Breast epithelium (tissue), 3 donors: ENCODE measurements around the gene PLXNA2.
A peak's percentile ranks its signal among the peaks of the same experiment; 100 is the strongest.

Source experiments
- POLR2A ChIP-seq: fragments of 450-650 bp; IDR thresholded peaks from one replicate; pipeline ENCODE4 v1.6.1; 2016; ENCODE audit warnings: antibody characterized with exemption, mild to moderate bottlenecking, moderate library complexity
- TF ChIP-seq, protein P1 (sequence below), 3 donors: fragments of 450-650 bp; IDR thresholded peaks; one replicate each; pipeline ENCODE4 v1.5.1; 2016 to 2017; ENCODE audit warnings: antibody characterized with exemption in 3 of 3, mild to moderate bottlenecking in 3 of 3, moderate library complexity in 3 of 3

DNA sequence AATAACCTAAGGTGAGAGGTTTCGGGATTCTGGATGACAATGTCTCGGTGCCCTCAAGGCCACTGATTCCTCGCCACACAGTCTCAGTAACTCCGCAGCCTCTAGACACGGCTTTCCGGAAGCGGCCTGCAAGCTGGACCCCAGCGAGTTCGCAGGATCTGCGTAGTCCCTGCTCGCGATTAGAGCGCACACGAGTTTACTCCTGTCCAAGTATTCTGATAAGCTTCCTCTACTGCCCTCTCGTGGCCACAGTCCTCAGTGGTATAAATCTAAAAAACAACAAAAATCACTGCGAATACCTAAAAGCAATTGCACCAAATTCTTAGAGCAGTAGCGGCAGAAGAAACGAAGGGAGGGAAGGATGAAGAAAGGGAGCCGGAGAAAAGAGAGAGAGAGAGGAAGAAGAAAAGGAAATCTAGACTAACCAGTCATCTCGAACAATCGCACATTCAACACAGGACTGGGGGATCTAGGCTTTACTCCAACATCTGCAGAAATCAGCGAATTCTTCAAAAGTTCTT is 1.1 kb upstream of the PLXNA2 start:
- TF ChIP-seq, protein P1, sequence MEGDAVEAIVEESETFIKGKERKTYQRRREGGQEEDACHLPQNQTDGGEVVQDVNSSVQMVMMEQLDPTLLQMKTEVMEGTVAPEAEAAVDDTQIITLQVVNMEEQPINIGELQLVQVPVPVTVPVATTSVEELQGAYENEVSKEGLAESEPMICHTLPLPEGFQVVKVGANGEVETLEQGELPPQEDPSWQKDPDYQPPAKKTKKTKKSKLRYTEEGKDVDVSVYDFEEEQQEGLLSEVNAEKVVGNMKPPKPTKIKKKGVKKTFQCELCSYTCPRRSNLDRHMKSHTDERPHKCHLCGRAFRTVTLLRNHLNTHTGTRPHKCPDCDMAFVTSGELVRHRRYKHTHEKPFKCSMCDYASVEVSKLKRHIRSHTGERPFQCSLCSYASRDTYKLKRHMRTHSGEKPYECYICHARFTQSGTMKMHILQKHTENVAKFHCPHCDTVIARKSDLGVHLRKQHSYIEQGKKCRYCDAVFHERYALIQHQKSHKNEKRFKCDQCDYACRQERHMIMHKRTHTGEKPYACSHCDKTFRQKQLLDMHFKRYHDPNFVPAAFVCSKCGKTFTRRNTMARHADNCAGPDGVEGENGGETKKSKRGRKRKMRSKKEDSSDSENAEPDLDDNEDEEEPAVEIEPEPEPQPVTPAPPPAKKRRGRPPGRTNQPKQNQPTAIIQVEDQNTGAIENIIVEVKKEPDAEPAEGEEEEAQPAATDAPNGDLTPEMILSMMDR (IDR thresholded peaks at IDR 0.05) = peak; percentile 77 to 88 (median 84)
- no peak for TF ChIP-seq POLR2A
